GM21576 (cell line): Measurements from ENCODE around the gene RIPOR2.

Source experiments
- ATAC-seq: cut with Tn5 transposase; IDR thresholded peaks from one replicate; pipeline ENCODE4 v1.9.1; 2021; ENCODE audit warnings: mild to moderate bottlenecking, moderate library complexity; ENCODE audit not compliant: unreplicated experiment

The RIPOR2 gene

DNA sequence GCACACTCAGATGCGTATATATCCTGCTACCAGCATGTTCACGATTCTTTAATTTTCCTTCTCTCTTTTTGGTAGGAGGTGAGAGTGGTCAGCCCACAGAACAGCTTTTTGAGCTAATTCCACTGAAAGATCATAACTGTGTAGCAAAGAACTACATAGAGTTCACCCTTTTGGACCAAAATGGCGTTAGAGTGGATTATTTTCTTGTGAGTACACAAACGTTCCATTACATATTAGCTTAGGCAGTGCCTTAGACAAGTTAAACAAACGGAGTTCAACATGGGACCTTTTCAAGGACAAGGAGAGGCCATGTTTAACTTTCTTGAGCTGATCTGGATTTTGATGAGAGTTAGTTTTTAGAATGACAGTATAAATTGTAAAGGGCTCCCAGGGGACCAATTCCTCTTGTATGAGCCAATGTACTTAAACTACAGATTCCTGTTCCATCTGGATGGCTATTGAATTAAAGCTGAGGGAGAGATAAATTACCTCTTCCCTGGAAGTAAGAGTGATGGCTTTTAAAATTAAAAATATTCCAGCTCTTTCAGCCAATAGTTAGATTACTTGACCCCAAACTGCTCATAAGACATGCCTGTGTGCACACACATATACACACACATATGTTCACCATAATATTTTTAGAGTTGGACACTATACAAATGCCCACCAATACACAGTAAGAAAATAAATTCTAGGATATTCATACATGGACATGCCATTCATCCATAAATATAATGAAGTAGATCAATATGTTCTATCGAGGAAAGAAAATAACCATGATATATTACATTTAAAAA lies 111.4 kb downstream of the RIPOR2 start:
- ATAC-seq = no peak

DNA sequence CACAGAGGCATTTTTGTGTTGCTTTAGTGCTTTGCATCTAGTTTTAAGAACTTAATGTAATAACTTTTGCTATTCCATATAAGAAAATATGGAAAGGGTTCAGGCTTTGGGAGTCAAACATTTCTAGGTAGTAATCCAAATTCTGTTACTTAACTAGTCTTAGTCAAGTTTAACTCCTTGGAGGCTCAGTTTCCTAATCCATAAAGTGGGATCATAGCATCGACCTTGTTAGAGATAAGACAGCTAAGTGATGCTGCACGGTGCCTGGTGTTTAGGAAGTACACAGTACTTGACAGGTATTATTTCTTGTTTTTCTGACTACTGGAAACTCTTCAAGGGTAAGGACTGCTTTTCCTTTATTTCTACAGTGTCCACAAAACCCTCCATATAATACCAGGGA lies 112.6 kb downstream of the RIPOR2 start:
- no peak for ATAC-seq

DNA sequence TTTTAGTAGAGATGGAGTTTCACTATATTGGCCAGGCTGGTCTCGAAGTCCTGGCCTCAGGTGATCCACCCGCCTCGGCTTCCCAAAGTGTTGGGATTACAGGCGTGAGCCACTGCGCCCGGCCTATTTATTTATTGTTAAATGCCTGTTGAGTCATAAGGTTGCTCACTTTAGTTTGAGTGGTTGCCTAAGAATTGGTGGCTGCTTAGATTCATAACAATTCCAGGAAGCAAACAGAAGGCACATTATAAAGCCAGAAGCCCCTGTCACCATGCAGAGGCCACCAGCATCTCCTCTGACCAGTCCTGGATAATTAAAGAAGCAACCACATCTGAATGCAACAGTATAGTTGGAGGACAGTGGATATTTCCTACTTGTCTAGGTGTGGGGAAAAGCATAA lies 113.1 kb downstream of the RIPOR2 start:
- no peak for ATAC-seq

DNA sequence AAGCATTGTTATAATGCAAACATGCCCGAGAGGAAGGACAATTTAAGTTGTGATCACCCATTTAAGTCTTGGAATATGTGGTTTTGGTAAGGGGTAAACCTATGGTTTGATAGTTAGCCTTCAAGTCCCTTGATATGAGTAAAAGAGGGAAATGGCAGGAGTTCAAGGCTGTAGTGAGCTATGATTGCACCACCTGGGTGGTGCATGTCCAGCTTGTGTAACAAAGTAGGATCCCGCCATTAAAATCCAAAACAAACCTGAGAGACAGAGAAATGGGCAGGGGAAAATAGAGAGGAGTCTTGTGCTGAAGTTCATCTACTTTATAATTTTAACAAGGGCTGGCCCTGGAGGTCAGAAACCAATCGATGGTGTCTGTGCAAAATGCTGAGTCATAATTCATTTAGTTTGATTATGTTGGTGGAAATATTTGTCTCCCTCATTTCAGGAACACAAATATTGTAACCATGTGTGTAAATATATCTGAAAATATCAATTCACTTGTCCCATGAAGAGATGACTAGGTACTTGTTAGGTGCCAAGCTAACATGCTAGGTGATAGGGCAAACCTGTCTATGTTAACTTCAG lies 113.8 kb downstream of the RIPOR2 start:
- no peak for ATAC-seq

DNA sequence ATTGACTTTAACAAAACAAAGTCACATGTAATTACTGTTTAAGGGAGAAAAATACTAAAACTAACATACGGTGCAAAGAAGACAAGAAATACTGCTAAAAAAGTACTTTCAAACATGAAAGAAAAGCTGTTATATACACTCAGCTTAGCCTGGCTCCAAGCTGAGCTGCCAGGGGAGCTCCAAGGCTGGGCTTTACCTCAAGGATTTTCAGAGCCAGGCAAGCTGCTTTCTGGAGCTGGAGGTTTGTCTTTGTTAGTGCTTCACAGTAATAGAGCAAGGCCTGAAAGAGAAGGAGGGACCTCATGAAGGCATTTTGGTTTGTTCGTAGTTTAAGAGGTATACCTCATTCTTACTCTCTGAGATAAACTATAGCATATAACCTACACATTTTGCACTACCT lies 117.4 kb downstream of the RIPOR2 start:
- ATAC-seq = no peak

DNA sequence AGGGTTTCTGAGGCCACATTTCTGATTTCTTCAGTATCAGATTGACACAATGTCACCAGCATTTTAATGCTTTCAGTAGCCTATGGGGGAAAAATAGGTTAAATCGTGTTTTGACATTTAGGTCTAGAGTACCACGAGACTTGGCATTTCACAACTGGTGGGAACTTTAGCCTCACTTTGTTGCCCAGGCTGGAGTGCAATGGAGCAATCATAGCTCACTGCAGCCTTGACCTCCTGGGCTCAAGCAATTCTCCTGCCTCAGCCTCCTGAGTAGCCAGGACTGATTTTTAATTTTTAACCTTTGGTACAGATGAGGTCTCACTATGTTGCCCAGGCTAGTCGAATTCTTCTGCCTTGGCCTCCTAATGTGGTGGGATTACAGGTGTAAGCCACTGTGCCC lies 126.0 kb downstream of the RIPOR2 start:
- ATAC-seq = no peak

DNA sequence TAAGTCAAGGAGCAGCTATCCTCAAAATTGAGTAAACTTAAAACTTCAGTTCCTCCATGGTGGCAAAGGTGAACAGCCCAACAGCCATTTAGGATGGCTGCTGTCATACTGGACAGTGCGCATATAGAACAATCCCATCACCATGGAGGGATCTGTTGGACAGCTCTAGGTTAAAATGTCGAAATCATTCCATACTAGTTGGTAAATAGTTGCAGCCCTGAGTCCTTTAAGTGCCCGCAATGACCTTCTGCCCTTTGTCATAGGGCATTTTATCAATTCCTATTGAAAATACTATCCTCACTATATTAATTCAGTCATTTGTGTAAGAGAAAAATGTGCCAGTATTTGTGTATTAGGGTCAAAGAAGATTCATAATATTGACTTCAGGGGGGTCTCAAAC lies 128.2 kb downstream of the RIPOR2 start:
- ATAC-seq = no peak

DNA sequence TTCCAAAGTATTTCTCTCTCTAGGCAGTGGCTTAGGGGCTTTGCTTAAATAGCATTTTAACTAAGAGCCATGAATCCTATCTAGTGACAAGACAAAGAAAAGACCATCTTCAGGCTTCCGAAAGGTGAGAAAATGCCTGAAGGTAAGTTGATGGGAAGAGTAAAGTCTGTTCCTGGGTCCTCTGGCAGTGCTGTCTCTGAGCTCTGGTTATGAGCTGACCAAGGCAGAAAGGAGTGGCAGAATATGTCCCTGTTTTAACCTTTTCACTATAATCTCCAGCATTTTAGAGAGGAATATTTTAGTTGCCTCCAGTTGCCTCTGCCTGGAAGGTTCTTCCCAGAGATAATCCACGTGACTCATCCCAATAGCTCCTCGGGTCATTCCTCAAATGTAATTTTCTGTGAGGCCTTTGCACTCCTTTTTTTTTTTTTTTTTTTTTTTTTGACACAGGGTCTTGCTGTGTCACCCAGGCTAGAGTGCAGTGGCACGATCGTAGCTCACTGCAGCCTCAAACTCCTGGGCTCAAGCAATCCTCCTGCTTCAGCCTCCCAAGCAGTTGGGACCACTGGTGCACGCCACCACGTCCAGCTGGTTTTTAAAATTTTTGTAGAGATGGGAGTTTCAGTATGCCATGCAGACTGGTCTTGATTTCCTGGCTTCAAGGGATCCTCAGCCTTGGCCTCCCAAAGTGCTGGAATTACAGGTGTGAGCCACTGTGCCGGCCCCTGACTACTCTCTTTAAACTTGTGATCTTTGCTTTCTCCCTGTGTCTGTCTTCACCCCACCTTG lies 133.3 kb downstream of the RIPOR2 start:
- ATAC-seq = no peak

DNA sequence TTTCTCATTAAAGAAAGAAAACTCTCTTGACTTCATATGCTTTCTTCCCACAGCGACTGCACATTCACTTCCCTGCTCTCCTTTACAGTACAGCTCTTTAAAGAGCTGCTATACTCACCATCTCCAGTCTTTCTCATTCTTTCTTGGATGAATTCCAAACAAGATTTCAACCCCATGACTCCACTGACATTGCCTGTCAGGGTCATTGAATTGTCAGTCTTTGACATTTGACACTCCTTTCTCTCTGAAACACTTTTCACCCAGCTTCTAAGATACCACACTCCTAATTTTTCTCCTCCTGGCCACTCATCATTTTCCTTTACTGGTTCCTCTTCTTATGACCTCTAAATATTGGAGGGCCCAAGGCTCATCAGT lies 136.2 kb downstream of the RIPOR2 start:
- ATAC-seq = no peak

DNA sequence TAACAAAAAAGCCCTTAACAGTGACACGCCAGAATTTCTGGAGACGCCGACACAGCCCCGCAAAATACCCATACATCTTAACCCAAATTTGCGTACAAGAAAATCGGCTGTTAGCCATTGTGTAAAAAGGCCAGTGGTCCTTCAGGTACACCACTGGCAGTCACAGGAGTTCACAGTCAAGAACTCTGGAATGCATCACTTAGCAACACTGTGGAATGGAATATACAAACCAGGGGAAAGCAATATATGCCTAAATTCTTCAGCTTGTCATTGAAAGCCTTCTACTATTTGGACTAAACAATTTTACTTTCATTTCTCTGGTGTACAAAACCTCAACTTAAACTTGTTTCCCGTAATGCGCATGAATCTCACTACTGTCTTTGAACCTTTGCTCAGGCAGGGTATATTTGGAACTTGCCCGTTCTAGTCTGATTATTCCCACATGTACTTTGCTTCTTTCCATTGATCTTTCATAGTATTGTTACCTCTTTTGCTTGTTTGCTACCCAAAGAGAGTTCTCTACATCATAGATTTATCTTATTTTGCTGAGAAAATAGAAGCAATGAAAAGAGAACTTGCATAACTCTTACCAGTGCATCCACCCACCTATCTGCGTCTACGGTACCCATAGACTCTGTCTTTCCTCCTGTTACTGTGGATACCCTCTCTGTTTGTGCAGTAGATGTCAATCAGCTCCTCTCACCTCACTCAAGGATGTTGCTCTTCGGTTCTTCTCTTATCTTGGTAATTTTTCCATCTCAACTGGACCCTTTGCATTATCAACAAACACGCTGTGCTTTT lies 136.8 kb downstream of the RIPOR2 start, which contains the start of gene ARMH2:
Gene ARMH2, minus strand, starts transcription at position 178 of the 801 bp plus-strand sequence. Its CDS starts 60 bp downstream, at position 118.
- no peak for ATAC-seq

DNA sequence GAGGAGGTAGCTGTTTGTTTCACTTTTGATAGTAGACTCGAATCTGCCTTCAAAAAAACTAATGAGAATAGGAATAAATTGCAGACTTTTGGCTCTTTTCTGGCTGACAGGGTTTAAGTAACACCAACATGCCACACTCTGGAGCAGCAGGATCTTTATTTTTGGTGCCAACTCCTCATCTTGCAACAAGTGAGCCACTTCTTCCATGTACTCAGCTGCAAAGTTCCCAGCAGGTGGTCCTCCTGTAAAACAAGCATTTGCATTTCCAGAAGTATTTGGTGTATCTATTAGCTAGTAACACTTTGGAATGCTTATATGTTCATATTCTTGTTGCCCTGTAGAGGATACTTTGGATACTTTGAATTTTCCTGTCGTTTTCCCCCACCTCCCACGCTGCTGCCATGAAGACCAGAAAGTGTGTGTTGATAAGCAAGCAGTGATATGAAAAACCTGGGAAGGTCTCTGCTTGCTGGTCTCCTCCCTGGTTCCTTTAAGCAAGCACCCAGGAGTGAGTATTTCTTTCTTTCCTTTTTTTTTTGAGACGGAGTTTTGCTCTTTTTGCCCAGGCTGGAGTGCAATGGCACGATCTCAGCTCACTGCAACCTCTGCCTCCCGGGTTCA lies 138.1 kb downstream of the RIPOR2 start:
- ATAC-seq = no peak

DNA sequence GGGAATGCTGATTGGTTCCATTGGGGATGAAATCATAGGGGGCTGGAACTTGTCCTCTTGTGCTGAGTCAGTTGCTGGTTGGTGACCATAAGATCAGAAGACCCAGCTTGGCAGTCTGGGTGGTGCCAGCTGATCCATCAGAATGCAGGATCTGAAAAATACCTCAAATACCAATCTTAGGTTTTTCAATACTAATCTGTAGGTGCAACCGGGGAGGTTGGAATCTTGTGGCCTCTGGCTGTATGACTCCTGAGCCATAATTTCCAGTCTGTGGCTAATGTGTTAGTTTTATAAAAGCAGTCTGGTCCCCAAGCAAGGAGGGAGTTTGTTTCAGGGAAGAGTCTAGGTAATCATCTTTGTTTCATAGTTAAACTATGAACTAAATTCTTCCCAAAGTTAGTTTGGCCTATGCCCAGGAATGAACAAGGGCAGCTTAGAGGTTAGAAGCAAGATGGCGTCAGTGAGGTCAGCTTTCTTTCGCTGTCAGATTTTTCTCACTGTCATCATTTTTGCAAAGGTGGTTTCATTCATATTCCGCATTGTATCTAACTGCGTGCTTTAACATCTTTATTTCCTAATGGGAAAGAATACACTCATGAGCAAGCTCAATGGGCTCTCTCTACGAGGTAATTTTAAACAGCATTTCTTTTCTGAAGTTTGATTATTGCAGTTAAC lies 139.0 kb downstream of the RIPOR2 start:
- ATAC-seq = no peak

DNA sequence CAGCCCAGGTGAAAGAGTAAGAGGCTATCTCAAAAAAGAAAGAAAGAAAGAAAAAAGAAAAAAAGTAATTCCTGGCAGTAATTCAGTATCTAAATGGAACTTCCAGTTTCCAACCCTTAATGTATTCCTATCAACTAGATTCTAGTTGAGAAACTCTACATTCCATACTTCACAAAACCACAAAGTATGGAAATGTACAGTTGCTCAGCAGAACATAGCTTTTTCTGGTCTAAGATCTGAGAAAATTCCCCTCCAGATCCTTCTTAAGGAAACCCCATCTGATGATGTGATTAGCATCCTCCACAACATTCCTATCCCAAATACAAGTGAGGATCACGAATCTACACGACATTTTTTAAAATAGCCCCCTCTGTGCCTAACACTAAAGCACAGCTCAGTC lies 140.7 kb downstream of the RIPOR2 start:
- ATAC-seq = no peak

DNA sequence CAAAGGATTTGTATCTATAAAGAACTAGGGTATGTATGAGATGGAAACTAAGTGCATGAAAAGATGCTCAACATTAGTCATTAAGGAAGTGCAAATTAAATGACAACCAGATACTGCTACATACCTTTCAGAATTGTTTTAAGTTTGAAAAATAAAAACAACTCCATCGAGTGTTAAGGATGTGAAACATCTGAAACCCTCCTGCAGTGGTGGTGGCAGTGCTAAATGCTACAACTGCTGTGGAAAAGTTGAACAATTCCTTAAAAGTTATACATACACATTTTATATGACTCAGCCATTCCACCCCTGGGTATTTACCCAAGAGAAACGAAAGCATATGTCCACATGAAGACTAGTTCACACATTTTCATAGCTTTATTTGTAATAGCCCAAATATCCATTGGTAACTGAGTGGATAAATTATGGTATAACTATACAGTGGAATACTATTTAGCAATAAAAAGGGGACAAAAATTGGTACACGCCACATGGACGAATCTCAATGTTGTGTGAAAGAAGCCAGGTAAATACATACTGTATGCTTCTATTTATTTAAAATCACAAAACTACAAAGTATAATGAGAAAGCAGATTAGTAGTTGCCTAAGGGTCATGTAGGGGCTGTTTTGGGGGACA lies 147.6 kb downstream of the RIPOR2 start:
- no peak for ATAC-seq

DNA sequence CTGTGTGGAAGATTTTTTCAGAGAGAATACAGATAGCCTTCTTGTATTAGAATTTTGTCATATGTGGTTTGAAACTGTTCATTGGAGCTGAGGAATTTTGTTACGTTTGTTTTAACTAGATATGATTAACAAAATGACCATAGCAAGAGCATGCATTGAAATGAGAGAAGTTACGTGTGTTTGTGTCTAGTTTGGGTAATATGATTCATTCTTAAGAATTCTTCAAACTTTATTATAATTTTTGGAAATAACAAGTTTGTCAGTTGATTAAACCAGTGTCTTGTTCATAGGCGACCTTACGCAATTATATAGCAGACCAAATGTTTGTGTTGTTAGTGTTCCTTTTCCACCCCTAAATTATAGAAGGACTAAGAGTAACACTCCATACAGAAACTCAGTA lies 155.6 kb downstream of the RIPOR2 start:
- no peak for ATAC-seq

DNA sequence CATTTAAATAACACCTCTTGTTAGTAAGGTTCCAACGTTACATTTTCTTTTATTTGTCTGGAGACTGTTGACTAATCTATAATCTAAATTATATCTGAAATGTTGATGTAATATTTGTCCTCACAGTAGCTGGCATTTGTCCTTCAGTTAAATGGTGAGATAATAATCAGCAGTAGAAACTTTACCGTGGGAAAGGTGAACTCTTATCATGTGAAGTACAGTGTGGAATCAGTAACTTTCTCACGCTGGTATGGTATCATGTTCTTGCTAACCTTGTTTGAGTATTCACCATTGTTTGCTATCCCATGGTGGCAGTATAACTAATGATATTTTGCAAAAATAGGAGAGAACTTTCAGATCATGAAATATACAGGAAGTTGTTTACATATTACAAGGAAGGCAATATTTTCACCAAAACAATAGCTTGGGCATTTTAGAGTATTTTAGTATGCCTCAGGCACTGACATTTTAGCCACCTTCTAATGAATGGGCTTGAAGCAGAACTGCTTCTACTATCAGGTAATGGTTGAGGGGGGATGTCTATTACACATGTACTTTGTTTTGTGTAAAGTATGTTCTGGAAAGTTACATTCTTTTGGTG lies 156.2 kb downstream of the RIPOR2 start:
- ATAC-seq = no peak

DNA sequence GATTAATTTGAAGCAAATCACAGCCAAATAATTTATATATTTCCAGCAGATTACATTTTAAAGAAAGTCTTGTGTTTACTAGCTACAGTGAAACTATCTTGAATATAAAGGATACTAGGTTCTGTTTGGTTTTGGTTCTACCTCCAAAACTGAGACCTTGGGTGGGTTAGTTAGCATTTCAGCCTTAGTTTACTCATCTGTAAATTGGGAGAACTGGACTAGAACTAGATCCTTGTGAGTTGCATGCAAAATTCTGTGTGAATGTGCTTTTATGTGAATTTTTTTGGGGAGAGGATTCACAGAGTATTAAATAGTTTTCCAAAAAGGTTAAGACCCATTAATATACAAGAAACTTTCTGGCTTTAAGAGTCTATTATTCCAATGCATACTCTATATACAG lies 156.9 kb downstream of the RIPOR2 start:
- no peak for ATAC-seq

DNA sequence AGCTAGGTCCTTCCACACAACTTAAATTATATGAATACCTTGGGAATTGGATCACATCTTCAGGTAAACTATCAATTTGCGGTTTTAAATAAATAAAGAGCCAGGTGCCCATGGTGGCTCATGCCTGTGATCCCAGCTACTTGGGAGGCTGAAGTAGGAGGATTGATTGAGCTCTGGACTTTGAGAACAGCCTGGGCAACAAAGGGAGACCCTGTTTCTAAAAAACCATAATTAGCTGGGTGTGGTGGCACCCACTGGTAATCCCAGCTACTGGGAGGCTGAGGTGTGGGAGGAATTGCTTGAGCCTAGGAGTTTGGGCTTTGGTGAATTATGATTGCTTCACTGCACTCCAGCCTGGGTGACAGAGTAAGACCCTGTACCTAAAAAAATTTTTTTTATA lies 157.6 kb downstream of the RIPOR2 start:
- no peak for ATAC-seq

DNA sequence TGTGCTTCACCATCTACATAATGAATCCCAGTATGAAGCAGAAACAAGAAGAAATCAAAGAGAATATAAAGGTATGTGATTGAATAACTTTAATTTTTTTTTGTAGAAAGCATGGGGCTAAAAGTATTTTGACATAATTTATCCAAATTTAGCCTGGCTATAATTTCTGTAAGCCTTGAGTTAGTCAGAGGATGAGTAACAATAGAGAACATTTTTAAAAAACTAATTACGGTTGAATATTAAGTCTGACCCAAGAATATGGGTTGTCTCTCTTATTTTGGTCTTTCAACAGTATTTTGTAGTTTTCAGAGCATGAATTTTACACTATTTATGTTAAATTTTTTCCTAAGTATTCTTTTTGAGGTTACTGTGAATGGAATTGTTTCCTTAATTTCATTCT lies 158.5 kb downstream of the RIPOR2 start:
- ATAC-seq = no peak
